ENCODE results near the gene LHFPL6.

DNA sequence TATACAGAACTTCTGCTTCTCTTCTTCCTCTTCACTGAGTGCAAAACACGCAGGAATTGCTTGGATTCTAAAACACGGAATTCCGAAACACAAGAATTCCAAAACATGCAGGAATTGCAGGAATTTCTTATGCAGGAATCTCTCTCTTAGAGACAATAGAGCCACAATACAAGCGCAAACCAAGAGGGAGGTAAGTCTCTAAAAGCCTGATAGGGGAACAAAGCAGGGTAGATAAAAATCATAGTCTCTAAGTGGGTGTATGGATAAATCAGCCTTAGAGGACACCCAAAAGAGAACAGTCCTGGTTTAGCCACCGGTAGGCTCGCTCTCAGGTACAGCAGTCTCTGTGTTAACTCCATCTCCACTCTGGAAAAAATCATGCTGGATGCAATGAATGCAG is 112.9 kb downstream of the LHFPL6 start:
- TF ChIP-seq, protein P1, sequence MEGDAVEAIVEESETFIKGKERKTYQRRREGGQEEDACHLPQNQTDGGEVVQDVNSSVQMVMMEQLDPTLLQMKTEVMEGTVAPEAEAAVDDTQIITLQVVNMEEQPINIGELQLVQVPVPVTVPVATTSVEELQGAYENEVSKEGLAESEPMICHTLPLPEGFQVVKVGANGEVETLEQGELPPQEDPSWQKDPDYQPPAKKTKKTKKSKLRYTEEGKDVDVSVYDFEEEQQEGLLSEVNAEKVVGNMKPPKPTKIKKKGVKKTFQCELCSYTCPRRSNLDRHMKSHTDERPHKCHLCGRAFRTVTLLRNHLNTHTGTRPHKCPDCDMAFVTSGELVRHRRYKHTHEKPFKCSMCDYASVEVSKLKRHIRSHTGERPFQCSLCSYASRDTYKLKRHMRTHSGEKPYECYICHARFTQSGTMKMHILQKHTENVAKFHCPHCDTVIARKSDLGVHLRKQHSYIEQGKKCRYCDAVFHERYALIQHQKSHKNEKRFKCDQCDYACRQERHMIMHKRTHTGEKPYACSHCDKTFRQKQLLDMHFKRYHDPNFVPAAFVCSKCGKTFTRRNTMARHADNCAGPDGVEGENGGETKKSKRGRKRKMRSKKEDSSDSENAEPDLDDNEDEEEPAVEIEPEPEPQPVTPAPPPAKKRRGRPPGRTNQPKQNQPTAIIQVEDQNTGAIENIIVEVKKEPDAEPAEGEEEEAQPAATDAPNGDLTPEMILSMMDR (IDR thresholded peaks at IDR 0.05), result no peak
- TF ChIP-seq POLR2A (IDR thresholded peaks at IDR 0.05), result no peak
- TF ChIP-seq POLR2AphosphoS5 (IDR thresholded peaks at IDR 0.05), result no peak

Data from upper lobe of left lung (tissue), 4 donors.